GM21360 (cell line): ENCODE results near the gene TENT4B.

Source experiments
- ATAC-seq: cut with Tn5 transposase; IDR thresholded peaks from one replicate; pipeline ENCODE4 v1.9.1; 2021; ENCODE audit warnings: mild to moderate bottlenecking, moderate library complexity; ENCODE audit not compliant: unreplicated experiment

TENT4B gene

DNA sequence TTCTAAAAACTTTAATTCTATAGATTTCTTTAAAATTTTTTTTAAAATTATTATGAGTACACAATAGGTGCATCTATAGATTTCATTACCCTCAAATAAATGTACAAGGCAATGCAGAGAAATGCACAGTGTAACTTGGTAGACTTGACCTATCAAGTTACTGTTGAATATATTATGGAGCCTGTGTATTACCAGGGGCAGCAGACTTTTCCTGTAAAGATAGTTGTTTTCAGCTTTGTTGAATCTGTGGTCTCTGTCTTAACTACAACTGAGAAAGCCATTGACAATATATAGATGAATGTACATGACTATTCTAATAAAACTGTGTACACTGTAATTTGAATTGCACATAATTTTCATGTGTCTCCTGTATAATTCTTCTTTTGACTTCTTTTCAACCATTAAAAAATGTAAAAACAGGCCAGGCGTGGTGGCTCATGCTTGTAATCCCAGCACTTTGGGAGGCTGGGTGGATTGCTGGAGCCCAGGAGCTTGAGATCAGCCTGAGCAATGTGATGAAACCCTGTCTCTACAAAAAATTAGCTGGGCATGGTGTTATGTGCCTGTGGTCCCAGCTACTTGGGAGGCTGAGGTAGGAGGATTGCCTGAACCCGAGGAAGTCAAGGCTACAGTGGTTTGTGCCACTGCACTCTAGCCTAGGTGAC, 39.4 kb downstream of the TENT4B start:
- ATAC-seq: no peak

DNA sequence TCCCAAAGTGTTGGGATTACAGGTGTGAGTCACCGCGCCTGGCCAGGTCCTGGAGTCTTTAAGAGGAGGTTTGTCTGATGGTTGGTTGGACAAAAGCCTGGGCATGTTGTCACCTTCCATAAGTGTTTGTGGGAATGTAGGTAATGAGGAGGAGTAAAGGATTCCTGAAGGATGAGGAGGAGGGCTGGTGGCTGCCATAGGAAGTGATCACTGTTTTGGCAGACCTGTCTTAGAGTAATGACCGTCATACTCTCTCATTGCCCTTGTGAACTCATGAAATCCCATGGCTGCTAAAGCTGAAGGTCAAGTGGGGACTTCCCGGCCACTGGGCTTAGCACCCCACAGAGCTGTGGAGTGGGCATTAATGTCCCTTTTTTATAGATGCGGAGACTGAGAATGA, 40.5 kb downstream of the TENT4B start:
- no peak for ATAC-seq

GRCh38 chr16:50195276-50195675, 42.2 kb downstream of the TENT4B start:
- ATAC-seq: no peak

DNA sequence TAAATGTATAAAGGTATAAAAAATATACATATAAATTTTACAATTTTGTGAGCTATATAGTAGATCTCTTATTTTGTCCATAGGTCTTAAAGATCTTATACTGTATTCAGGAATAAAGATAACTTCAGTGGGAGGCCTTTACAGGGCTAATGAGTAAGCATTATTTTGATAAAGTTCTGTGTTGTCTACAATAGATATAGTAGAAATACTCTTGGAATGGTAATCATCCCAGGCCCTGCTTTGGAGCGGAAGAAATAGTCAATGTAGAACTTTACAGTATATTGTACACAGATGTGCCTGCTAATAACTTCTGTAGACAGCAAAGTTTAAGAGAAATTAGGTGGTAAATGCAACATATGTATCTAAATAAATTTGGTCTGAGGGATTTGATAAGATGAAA, 42.6 kb downstream of the TENT4B start:
- ATAC-seq: no peak

- no peak for ATAC-seq
These were observed 44.5 kb downstream of the TENT4B start for GRCh38 chr16:50197582-50197981.

- ATAC-seq: no peak
These were observed 45.8 kb downstream of the TENT4B start for GRCh38 chr16:50198802-50199403.

DNA sequence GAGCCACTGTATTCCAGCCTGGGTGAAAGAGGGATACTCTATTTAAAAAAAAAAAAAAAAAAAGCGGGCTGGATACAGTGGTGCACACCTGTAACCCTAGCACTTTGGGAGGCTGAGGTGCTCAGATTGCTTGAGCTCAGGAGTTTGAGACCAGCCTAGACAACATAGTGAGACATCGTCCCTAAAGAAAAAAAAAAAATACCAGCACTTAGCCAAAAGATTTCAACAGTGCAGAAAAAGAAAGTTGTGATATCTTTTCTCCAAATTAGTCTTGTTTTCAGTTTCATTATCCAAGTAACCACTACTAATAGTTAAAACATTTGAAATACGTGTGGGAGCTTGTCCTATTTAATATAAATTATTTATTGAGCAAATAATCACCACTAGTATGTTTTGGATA, 48.7 kb downstream of the TENT4B start:
- ATAC-seq: no peak

- no peak for ATAC-seq
These were observed 50.0 kb downstream of the TENT4B start for GRCh38 chr16:50202926-50203624.

DNA sequence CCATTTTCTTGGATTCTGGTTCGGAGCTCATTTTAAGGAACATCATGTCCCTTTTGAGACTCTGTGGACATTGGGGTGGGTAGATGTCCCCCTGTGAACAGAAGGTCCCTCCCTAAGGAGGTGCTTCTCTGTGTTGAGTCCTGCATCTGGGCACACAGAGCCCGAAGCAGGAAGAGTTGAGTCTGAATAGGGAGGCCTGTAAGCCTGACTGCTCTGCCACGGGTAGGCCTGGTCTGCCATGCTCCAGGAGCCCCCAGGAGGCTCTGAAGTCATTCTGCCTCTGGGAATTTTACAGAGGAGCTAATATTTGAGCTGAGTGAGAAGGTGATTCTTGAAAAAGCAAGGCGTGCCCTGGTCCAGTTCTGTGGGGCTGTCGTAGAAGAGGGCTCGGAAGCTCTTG, 50.6 kb downstream of the TENT4B start:
- ATAC-seq: no peak

DNA sequence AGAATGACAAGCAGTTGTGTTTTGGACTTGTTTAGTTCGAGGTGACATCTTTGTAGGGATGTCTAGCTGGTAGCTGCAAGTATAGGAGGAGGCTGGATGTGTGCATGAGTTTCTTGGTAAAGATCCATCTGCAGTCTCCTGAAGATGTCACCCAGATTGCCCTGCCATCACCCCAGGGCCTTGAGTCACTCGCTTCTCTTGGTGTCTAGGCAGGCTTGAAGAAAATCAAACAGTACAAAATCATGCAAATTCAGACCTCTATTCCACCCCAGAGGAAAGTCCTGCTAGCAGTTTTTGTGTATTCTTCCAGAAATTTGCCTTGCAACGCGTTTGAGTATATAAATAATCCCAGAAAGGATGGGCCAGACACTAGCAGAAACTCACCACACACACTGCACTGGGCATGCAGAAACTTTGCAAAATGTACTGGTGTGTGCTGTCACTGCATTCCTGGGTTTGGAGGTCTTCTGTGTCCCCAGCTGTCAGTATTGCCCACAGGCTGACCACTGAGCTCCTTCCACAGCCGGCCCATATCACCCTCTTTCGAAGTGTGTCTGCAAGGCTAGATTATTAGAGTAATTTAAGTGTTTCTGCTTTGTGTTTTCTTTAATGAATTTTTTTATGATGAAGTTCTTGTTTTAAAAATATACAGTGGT, 51.5 kb downstream of the TENT4B start:
- no peak for ATAC-seq

DNA sequence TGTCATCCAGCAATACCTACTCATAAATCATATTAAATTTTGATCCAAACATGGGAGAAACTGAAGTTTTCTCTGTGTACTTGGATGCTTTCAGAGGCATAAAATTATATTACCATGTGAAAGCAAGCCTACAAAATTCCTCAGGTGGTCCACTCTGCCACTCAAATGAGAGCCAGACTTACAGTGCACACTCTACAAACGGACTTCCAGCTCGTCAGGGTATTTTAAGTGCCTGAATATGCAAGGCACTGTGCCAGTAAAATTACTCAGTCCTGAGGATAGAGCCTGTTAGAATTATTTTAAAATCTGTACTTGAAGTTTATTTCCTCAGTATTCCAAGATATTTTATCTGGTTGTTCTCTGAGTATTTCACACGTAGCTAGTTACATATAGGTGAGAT, 54.5 kb downstream of the TENT4B start:
- no peak for ATAC-seq

DNA sequence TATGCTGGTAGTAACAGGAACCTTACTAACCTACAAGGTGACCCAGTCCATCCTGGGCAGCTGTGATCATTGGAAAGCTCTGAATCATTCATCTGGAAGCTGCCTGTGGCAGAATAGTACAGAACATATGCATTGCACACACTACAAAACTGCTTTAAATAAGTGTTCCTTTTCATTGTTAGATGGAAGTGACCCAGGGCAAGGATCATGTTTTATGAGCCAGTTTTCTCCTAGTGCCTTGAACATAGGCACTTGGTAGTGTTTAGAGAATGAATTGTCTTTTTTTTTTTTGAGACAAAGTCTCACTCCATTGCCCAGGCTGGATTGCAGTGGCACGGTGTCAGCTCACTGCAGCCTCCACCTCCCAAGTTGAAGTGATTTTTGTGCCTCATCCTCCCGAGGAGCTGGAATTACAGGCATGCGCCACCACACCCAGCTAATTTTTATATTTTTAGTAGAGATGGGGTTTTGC, 55.4 kb downstream of the TENT4B start:
- ATAC-seq: no peak

- no peak for ATAC-seq
These were observed 56.6 kb downstream of the TENT4B start for GRCh38 chr16:50209546-50210265.

DNA sequence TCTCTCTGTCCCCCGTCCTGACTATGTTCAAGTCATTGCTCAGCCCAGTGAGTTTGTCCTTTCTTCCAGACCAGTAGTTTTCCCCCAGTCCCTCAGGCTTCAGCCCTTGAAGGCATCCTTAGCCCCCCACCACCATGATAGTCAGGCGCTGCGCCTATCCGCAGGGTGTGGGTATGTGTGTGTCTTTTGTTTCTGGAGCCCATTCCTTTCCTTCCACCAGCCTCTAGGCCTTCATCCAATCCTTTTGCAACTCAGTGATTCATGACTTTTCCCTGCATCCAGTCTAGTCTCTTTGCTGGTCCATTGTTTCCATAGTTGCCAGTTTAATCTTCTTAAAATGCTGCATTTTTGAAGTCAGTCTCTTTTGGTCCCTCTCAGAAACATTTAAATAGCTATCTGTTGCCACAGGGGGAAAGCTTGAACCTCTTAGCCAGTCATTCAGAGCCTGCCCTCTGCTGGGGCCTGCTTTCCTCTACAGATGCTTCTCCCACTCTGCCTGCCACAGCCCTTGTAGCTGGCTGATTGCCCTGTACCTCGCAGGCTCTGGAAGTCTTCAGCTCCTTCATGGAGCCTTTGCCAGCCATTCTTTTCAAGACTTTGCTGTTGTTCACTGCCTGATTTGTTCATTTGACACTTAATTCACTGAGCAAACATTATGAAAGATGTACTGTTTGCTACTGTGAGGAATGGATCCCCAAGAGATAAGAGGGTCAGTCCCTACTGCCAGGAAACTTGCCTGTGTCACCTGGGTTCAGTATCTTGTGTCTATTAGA, 57.3 kb downstream of the TENT4B start:
- ATAC-seq: peak; percentile 84

DNA sequence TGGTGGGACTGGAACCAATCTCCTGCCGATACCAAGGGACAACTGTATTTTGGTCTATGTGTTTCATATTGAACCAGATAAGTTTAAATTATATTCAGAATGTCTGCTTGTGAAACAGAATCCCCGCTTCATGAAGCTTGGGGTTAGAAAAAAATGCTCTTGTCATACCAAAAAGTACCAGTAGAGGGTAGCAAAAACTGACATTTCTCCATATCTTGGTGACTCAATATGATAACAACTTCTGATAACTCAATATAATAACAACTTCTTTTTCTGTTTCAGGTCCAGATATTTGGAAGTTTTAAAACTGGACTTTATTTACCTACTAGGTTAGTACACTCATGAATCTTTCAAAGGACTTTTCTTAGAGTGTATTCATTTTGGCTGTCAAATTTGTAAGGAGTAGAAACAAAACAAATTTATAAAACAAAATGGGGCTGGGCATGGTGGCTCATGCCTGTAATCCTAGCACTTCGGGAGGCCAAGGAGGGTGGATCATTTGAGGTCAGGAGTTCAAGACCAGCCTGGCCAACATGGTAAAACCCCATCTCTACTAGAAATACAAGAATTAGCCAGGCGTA, 60.9 kb downstream of the TENT4B start:
- ATAC-seq: no peak

GRCh38 chr16:50215680-50216079, 62.6 kb downstream of the TENT4B start:
- no peak for ATAC-seq

GRCh38 chr16:50216231-50216630, 63.1 kb downstream of the TENT4B start:
- ATAC-seq: no peak

- no peak for ATAC-seq
These were observed 66.4 kb downstream of the TENT4B start for GRCh38 chr16:50219402-50219975.

DNA sequence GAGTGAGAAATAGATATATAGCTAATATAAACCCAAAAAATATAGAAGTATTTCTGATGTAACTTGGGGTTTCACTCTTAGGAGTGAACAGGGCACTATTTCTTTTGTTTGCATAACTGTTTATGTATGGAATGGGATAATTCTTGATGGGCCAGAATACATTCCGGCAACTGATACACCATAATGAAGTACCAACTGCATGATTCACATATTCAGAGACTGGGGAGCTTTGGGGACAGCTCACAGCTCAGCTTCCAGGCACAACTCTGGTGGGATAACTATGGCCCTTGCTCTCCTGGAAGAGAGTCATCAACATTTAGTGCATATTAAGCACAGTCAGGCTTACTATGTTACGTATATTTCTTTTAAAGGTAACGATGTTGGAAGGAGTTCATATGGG, 71.2 kb downstream of the TENT4B start:
- no peak for ATAC-seq

- ATAC-seq: no peak
These were observed 74.0 kb downstream of the TENT4B start for GRCh38 chr16:50227120-50227519.
